ENCODE results near the gene NFKBIE. TPM values are rescaled to one million over a fixed set of nuclear protein-coding genes. Genes with fewer than 3 reads are reported as not detected.

The NFKBIE gene
- total RNA-seq, 1 experiment from 2014 or later = 33.4 TPM

Other genes starting within 250 kb of the NFKBIE start
- 136 and 149 TPM in 2 replicates for gene MRPL14, start 138.1 kb downstream of the NFKBIE start, total RNA-seq (2014; rRNA removed; shearing (Covaris generic))
- gene TMEM63B, start 138.0 kb downstream of the NFKBIE start, total RNA-seq (2014; rRNA removed; shearing (Covaris generic)) = 43.1 and 47.9 TPM in 2 replicates
- not detected in 2 replicates for gene CAPN11, start 106.7 kb downstream of the NFKBIE start, total RNA-seq (2014; rRNA removed; shearing (Covaris generic))
- gene MYMX, start 48.6 kb downstream of the NFKBIE start, total RNA-seq (2014; rRNA removed; shearing (Covaris generic)) = not detected in 2 replicates
- gene SLC29A1, start 42.0 kb downstream of the NFKBIE start, total RNA-seq (2014; rRNA removed; shearing (Covaris generic)) = 24.7 and 26.2 TPM in 2 replicates
- gene HSP90AB1, start 18.4 kb downstream of the NFKBIE start, total RNA-seq (2014; rRNA removed; shearing (Covaris generic)) = 2,477 and 2,544 TPM in 2 replicates
- gene SLC35B2, start 8.0 kb downstream of the NFKBIE start, total RNA-seq (2014; rRNA removed; shearing (Covaris generic)) = 112 and 137 TPM in 2 replicates
- 0.96 and 1.3 TPM in 2 replicates for gene TMEM151B, start 4.9 kb upstream of the NFKBIE start, total RNA-seq (2014; rRNA removed; shearing (Covaris generic))
- 17.4 and 20.8 TPM in 2 replicates for gene AARS2, start 47.8 kb upstream of the NFKBIE start, total RNA-seq (2014; rRNA removed; shearing (Covaris generic))
- gene SPATS1, start 77.1 kb upstream of the NFKBIE start, total RNA-seq (2014; rRNA removed; shearing (Covaris generic)) = not detected in 2 replicates
- 29.3 and 41.1 TPM in 2 replicates for gene CDC5L, start 122.2 kb upstream of the NFKBIE start, total RNA-seq (2014; rRNA removed; shearing (Covaris generic))